ENCODE data around the gene MAPT.
"Not testable (repeated sequence)": the region's sequence is repeated elsewhere in the genome, so short reads cannot be mapped to it uniquely, and the experiment has no call there.

MAPT gene

DNA sequence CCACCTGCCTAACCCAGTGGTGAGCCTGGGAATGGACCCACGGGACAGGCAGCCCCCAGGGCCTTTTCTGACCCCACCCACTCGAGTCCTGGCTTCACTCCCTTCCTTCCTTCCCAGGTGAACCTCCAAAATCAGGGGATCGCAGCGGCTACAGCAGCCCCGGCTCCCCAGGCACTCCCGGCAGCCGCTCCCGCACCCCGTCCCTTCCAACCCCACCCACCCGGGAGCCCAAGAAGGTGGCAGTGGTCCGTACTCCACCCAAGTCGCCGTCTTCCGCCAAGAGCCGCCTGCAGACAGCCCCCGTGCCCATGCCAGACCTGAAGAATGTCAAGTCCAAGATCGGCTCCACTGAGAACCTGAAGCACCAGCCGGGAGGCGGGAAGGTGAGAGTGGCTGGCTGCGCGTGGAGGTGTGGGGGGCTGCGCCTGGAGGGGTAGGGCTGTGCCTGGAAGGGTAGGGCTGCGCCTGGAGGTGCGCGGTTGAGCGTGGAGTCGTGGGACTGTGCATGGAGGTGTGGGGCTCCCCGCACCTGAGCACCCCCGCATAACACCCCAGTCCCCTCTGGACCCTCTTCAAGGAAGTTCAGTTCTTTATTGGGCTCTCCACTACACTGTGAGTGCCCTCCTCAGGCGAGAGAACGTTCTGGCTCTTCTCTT is 102.1 kb downstream of the MAPT start:
- DNase-seq: no peak

DNA sequence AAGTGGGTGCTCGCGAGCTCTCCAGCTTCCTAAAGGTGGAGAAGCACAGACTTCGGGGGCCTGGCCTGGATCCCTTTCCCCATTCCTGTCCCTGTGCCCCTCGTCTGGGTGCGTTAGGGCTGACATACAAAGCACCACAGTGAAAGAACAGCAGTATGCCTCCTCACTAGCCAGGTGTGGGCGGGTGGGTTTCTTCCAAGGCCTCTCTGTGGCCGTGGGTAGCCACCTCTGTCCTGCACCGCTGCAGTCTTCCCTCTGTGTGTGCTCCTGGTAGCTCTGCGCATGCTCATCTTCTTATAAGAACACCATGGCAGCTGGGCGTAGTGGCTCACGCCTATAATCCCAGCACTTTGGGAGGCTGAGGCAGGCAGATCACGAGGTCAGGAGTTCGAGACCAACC is 102.8 kb downstream of the MAPT start:
- DNase-seq: no peak

DNA sequence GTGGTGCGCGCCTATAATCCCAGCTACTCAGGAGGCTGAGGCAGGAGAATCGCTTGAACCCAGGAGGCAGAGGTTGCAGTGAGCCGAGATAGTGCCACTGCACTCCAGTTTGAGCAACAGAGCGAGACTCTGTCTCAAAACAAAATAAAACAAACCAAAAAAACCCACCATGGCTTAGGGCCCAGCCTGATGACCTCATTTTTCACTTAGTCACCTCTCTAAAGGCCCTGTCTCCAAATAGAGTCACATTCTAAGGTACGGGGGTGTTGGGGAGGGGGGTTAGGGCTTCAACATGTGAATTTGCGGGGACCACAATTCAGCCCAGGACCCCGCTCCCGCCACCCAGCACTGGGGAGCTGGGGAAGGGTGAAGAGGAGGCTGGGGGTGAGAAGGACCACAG is 103.3 kb downstream of the MAPT start:
- DNase-seq: no peak

DNA sequence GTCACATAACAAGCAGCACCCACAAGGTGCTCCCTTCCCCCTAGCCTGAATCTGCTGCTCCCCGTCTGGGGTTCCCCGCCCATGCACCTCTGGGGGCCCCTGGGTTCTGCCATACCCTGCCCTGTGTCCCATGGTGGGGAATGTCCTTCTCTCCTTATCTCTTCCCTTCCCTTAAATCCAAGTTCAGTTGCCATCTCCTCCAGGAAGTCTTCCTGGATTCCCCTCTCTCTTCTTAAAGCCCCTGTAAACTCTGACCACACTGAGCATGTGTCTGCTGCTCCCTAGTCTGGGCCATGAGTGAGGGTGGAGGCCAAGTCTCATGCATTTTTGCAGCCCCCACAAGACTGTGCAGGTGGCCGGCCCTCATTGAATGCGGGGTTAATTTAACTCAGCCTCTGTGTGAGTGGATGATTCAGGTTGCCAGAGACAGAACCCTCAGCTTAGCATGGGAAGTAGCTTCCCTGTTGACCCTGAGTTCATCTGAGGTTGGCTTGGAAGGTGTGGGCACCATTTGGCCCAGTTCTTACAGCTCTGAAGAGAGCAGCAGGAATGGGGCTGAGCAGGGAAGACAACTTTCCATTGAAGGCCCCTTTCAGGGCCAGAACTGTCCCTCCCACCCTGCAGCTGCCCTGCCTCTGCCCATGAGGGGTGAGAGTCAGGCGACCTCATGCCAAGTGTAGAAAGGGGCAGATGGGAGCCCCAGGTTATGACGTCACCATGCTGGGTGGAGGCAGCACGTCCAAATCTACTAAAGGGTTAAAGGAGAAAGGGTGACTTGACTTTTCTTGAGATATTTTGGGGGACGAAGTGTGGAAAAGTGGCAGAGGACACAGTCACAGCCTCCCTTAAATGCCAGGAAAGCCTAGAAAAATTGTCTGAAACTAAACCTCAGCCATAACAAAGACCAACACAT is 104.9 kb downstream of the MAPT start, which contains the start of gene STH:
STH (plus strand) TSS at position 264 of the 913 bp plus-strand sequence; CDS start at position 294, 30 bp downstream.
- no peak for DNase-seq

DNA sequence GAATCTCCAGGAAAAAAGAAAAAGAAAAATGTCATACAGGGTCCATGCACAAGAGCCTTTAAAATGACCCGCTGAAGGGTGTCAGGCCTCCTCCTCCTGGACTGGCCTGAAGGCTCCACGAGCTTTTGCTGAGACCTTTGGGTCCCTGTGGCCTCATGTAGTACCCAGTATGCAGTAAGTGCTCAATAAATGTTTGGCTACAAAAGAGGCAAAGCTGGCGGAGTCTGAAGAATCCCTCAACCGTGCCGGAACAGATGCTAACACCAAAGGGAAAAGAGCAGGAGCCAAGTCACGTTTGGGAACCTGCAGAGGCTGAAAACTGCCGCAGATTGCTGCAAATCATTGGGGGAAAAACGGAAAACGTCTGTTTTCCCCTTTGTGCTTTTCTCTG is 105.5 kb downstream of the MAPT start:
- no peak for DNase-seq

DNA sequence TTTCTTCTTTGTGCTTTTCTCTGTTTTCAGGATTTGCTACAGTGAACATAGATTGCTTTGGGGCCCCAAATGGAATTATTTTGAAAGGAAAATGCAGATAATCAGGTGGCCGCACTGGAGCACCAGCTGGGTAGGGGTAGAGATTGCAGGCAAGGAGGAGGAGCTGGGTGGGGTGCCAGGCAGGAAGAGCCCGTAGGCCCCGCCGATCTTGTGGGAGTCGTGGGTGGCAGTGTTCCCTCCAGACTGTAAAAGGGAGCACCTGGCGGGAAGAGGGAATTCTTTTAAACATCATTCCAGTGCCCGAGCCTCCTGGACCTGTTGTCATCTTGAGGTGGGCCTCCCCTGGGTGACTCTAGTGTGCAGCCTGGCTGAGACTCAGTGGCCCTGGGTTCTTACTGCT is 105.9 kb downstream of the MAPT start:
- no peak for DNase-seq

DNA sequence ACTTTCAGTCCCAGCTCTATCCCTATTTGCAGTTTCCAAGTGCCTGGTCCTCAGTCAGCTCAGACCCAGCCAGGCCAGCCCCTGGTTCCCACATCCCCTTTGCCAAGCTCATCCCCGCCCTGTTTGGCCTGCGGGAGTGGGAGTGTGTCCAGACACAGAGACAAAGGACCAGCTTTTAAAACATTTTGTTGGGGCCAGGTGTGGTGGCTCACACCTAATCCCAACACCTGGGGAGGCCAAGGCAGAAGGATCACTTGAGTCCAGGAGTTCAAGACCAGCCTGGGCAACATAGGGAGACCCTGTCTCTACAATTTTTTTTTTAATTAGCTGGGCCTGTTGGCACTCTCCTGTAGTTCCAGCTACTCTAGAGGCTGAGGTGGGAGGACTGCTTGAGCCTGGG is 106.4 kb downstream of the MAPT start:
- DNase-seq: no peak

DNA sequence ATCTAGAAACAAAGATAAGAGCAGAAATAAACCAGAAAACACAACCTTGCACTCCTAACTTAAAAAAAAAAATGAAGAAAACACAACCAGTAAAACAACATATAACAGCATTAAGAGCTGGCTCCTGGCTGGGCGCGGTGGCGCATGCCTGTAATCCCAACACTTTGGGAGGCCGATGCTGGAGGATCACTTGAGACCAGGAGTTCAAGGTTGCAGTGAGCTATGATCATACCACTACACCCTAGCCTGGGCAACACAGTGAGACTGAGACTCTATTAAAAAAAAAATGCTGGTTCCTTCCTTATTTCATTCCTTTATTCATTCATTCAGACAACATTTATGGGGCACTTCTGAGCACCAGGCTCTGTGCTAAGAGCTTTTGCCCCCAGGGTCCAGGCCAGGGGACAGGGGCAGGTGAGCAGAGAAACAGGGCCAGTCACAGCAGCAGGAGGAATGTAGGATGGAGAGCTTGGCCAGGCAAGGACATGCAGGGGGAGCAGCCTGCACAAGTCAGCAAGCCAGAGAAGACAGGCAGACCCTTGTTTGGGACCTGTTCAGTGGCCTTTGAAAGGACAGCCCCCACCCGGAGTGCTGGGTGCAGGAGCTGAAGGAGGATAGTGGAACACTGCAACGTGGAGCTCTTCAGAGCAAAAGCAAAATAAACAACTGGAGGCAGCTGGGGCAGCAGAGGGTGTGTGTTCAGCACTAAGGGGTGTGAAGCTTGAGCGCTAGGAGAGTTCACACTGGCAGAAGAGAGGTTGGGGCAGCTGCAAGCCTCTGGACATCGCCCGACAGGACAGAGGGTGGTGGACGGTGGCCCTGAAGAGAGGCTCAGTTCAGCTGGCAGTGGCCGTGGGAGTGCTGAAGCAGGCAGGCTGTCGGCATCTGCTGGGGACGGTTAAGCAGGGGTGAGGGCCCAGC is 107.3 kb downstream of the MAPT start:
- no peak for DNase-seq

DNA sequence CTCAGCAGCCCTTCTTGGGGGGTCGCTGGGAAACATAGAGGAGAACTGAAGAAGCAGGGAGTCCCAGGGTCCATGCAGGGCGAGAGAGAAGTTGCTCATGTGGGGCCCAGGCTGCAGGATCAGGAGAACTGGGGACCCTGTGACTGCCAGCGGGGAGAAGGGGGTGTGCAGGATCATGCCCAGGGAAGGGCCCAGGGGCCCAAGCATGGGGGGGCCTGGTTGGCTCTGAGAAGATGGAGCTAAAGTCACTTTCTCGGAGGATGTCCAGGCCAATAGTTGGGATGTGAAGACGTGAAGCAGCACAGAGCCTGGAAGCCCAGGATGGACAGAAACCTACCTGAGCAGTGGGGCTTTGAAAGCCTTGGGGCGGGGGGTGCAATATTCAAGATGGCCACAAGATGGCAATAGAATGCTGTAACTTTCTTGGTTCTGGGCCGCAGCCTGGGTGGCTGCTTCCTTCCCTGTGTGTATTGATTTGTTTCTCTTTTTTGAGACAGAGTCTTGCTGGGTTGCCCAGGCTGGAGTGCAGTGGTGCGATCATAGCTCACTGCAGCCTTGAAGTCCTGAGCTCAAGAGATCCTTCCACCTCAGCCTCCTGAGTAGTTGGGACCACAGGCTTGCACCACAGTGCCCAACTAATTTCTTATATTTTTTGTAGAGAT is 108.1 kb downstream of the MAPT start:
- peak; percentile 81 for DNase-seq

DNA sequence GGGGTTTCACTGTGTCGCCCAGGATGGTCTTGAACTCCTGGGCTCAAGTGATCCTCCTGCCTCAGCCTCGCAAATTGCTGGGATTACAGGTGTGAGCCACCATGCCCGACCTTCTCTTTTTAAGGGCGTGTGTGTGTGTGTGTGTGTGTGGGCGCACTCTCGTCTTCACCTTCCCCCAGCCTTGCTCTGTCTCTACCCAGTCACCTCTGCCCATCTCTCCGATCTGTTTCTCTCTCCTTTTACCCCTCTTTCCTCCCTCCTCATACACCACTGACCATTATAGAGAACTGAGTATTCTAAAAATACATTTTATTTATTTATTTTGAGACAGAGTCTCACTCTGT is 108.6 kb downstream of the MAPT start:
- DNase-seq: no peak

DNA sequence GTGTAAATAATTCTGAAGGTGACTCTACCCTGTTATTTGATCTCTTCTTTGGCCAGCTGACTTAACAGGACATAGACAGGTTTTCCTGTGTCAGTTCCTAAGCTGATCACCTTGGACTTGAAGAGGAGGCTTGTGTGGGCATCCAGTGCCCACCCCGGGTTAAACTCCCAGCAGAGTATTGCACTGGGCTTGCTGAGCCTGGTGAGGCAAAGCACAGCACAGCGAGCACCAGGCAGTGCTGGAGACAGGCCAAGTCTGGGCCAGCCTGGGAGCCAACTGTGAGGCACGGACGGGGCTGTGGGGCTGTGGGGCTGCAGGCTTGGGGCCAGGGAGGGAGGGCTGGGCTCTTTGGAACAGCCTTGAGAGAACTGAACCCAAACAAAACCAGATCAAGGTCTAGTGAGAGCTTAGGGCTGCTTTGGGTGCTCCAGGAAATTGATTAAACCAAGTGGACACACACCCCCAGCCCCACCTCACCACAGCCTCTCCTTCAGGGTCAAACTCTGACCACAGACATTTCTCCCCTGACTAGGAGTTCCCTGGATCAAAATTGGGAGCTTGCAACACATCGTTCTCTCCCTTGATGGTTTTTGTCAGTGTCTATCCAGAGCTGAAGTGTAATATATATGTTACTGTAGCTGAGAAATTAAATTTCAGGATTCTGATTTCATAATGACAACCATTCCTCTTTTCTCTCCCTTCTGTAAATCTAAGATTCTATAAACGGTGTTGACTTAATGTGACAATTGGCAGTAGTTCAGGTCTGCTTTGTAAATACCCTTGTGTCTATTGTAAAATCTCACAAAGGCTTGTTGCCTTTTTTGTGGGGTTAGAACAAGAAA is 109.8 kb downstream of the MAPT start:
- no peak for DNase-seq

DNA sequence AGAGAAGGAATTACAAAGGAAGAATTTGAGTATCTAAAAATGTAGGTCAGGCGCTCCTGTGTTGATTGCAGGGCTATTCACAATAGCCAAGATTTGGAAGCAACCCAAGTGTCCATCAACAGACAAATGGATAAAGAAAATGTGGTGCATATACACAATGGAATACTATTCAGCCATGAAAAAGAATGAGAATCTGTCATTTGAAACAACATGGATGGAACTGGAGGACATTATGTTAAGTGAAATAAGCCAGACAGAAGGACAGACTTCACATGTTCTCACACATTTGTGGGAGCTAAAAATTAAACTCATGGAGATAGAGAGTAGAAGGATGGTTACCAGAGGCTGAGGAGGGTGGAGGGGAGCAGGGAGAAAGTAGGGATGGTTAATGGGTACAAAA is 111.7 kb downstream of the MAPT start:
- DNase-seq: not testable (repeated sequence)

DNA sequence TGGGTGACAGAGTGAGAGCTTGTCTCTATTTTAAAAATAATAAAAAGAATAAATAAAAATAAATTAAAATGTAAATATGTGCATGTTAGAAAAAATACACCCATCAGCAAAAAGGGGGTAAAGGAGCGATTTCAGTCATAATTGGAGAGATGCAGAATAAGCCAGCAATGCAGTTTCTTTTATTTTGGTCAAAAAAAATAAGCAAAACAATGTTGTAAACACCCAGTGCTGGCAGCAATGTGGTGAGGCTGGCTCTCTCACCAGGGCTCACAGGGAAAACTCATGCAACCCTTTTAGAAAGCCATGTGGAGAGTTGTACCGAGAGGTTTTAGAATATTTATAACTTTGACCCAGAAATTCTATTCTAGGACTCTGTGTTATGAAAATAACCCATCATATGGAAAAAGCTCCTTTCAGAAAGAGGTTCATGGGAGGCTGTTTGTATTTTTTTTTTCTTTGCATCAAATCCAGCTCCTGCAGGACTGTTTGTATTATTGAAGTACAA is 113.2 kb downstream of the MAPT start:
- no peak for DNase-seq

DNA sequence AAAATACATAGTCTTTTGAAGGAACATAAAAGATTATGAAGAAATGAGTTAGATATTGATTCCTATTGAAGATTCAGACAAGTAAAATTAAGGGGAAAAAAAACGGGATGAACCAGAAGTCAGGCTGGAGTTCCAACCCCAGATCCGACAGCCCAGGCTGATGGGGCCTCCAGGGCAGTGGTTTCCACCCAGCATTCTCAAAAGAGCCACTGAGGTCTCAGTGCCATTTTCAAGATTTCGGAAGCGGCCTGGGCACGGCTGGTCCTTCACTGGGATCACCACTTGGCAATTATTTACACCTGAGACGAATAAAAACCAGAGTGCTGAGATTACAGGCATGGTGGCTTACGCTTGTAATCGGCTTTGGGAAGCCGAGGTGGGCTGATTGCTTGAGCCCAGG is 114.2 kb downstream of the MAPT start:
- no peak for DNase-seq

DNA sequence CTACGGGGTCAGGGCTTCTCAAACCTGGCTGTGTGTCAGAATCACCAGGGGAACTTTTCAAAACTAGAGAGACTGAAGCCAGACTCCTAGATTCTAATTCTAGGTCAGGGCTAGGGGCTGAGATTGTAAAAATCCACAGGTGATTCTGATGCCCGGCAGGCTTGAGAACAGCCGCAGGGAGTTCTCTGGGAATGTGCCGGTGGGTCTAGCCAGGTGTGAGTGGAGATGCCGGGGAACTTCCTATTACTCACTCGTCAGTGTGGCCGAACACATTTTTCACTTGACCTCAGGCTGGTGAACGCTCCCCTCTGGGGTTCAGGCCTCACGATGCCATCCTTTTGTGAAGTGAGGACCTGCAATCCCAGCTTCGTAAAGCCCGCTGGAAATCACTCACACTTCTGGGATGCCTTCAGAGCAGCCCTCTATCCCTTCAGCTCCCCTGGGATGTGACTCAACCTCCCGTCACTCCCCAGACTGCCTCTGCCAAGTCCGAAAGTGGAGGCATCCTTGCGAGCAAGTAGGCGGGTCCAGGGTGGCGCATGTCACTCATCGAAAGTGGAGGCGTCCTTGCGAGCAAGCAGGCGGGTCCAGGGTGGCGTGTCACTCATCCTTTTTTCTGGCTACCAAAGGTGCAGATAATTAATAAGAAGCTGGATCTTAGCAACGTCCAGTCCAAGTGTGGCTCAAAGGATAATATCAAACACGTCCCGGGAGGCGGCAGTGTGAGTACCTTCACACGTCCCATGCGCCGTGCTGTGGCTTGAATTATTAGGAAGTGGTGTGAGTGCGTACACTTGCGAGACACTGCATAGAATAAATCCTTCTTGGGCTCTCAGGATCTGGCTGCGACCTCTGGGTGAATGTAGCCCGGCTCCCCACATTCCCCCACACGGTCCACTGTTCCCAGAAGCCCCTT is 115.6 kb downstream of the MAPT start:
- DNase-seq: no peak

DNA sequence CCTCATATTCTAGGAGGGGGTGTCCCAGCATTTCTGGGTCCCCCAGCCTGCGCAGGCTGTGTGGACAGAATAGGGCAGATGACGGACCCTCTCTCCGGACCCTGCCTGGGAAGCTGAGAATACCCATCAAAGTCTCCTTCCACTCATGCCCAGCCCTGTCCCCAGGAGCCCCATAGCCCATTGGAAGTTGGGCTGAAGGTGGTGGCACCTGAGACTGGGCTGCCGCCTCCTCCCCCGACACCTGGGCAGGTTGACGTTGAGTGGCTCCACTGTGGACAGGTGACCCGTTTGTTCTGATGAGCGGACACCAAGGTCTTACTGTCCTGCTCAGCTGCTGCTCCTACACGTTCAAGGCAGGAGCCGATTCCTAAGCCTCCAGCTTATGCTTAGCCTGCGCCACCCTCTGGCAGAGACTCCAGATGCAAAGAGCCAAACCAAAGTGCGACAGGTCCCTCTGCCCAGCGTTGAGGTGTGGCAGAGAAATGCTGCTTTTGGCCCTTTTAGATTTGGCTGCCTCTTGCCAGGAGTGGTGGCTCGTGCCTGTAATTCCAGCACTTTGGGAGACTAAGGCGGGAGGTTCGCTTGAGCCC is 116.3 kb downstream of the MAPT start:
- DNase-seq: no peak

DNA sequence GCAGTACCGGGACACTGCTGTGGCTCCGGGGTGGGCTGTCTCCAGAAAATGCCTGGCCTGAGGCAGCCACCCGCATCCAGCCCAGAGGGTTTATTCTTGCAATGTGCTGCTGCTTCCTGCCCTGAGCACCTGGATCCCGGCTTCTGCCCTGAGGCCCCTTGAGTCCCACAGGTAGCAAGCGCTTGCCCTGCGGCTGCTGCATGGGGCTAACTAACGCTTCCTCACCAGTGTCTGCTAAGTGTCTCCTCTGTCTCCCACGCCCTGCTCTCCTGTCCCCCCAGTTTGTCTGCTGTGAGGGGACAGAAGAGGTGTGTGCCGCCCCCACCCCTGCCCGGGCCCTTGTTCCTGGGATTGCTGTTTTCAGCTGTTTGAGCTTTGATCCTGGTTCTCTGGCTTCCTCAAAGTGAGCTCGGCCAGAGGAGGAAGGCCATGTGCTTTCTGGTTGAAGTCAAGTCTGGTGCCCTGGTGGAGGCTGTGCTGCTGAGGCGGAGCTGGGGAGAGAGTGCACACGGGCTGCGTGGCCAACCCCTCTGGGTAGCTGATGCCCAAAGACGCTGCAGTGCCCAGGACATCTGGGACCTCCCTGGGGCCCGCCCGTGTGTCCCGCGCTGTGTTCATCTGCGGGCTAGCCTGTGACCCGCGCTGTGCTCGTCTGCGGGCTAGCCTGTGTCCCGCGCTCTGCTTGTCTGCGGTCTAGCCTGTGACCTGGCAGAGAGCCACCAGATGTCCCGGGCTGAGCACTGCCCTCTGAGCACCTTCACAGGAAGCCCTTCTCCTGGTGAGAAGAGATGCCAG is 117.6 kb downstream of the MAPT start:
- DNase-seq: no peak

DNA sequence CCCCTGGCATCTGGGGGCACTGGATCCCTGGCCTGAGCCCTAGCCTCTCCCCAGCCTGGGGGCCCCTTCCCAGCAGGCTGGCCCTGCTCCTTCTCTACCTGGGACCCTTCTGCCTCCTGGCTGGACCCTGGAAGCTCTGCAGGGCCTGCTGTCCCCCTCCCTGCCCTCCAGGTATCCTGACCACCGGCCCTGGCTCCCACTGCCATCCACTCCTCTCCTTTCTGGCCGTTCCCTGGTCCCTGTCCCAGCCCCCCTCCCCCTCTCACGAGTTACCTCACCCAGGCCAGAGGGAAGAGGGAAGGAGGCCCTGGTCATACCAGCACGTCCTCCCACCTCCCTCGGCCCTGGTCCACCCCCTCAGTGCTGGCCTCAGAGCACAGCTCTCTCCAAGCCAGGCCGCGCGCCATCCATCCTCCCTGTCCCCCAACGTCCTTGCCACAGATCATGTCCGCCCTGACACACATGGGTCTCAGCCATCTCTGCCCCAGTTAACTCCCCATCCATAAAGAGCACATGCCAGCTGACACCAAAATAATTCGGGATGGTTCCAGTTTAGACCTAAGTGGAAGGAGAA is 118.2 kb downstream of the MAPT start:
- no peak for DNase-seq

DNA sequence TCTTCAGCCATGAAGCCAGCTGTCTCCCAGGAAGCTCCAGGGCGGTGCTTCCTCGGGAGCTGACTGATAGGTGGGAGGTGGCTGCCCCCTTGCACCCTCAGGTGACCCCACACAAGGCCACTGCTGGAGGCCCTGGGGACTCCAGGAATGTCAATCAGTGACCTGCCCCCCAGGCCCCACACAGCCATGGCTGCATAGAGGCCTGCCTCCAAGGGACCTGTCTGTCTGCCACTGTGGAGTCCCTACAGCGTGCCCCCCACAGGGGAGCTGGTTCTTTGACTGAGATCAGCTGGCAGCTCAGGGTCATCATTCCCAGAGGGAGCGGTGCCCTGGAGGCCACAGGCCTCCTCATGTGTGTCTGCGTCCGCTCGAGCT is 118.8 kb downstream of the MAPT start:
- DNase-seq: no peak

Data from CD4-positive, alpha-beta T cell treated with Interleukin-17A for 4 hours (primary cell).